K562 (cell line): ENCODE data around the gene TBC1D25.

Experiments
- ATF1 ChIP-seq, 2 experiments: fragments of 450-650 bp in 1 of 2; IDR thresholded peaks; 2 replicates each; pipeline ENCODE4 v1.6.1; 2016; ENCODE audit warnings: missing compliant biosample characterization in 1 of 2, missing genetic modification characterization in 1 of 2
- GTF2E2 ChIP-seq: fragments of 200-800 bp; sonication (Bioruptor generic); IDR thresholded peaks from 2 replicates; pipeline ENCODE4 v1.6.1; 2016; ENCODE audit warnings: missing genetic modification characterization, missing compliant biosample characterization
- MAZ ChIP-seq, 2 experiments: fragments of 450-650 bp in 1 of 2; sonication (generic) in 1 of 2; formaldehyde crosslinking; IDR thresholded peaks in 1 of 2; conservative IDR thresholded peaks in 1 of 2; 2 replicates each; pipeline versions ENCODE4 v1.4.0 to v1.5.0; 2020; ENCODE audit warnings: mild to moderate bottlenecking in 1 of 2, missing genetic modification reagents in 1 of 2
- MLLT1 ChIP-seq, 2 experiments: fragments of 450-650 bp; IDR thresholded peaks; 2 replicates each; pipeline ENCODE4 v1.6.1; 2016
- TBP ChIP-seq: optimal IDR thresholded peaks from 2 replicates; pipeline ENCODE3; 2011; ENCODE audit warnings: low read depth, low read length, improper control_type of control experiment
- ZNF232 ChIP-seq: sonication (generic); formaldehyde crosslinking; IDR thresholded peaks from 2 replicates; pipeline ENCODE4 v1.8.0; 2022; ENCODE audit warnings: mild to moderate bottlenecking, missing genetic modification reagents
- ZNF780A ChIP-seq: fragments of 250-450 bp; sonication (Bioruptor Pico); IDR thresholded peaks from 2 replicates; pipeline ENCODE4 v1.5.0; 2021; ENCODE audit warnings: mild to moderate bottlenecking
- TF ChIP-seq, protein P1 (sequence below): sonication (generic); formaldehyde crosslinking; IDR thresholded peaks from 2 replicates; pipeline ENCODE4 v1.8.1; 2023; ENCODE audit warnings: mild to moderate bottlenecking, missing genetic modification reagents
- TF ChIP-seq, protein P2 (sequence below), 3 experiments: fragments of 200-800 bp in 1 of 3; sonication (Bioruptor generic) in 1 of 3; sonication (generic) in 1 of 3; formaldehyde crosslinking in 1 of 3; IDR thresholded peaks; 2 replicates each; pipeline versions ENCODE4 v1.6.1 to v1.8.0; 2016 to 2022; ENCODE audit warnings: mild to moderate bottlenecking in 2 of 3, missing compliant biosample characterization in 2 of 3, missing genetic modification characterization in 2 of 3, missing genetic modification reagents in 1 of 3
- TF ChIP-seq, protein P3 (sequence below), 2 experiments: fragments of 450-650 bp; formaldehyde crosslinking in 1 of 2; IDR thresholded peaks; 2 replicates each; pipeline versions ENCODE4 v1.4.0 to v1.6.1; 2014 to 2020; ENCODE audit warnings: mild to moderate bottlenecking in 2 of 2, borderline replicate concordance in 1 of 2, low read depth in 1 of 2

GRCh38 chrX:48514868-48515460 is 24.6 kb upstream of the TBC1D25 start:
- TF ChIP-seq ZNF780A (CRISPR knock-in tag) (no peak), MLLT1 (IDR thresholded peaks at IDR 0.05) (no peak), MAZ (CRISPR knock-in tag; conservative IDR thresholded peaks at IDR 0.05 in 1 of 2, IDR thresholded peaks at IDR 0.05 in 1 of 2) (no peak), ZNF232 (CRISPR knock-in tag) (no peak), ATF1 (CRISPR knock-in tag; IDR thresholded peaks at IDR 0.05) (no peak), ATF1 (tag; IDR thresholded peaks at IDR 0.05) (no peak), TBP (no peak), GTF2E2 (tag) (no peak)
- TF ChIP-seq, protein P1, sequence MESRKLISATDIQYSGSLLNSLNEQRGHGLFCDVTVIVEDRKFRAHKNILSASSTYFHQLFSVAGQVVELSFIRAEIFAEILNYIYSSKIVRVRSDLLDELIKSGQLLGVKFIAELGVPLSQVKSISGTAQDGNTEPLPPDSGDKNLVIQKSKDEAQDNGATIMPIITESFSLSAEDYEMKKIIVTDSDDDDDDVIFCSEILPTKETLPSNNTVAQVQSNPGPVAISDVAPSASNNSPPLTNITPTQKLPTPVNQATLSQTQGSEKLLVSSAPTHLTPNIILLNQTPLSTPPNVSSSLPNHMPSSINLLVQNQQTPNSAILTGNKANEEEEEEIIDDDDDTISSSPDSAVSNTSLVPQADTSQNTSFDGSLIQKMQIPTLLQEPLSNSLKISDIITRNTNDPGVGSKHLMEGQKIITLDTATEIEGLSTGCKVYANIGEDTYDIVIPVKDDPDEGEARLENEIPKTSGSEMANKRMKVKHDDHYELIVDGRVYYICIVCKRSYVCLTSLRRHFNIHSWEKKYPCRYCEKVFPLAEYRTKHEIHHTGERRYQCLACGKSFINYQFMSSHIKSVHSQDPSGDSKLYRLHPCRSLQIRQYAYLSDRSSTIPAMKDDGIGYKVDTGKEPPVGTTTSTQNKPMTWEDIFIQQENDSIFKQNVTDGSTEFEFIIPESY, result no peak
- TF ChIP-seq, protein P2, sequence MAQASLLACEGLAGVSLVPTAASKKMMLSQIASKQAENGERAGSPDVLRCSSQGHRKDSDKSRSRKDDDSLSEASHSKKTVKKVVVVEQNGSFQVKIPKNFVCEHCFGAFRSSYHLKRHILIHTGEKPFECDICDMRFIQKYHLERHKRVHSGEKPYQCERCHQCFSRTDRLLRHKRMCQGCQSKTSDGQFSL (CRISPR knock-in tag; IDR thresholded peaks at IDR 0.05), result no peak
- TF ChIP-seq, protein P2 (tag; IDR thresholded peaks at IDR 0.05), result no peak
- TF ChIP-seq, protein P3, sequence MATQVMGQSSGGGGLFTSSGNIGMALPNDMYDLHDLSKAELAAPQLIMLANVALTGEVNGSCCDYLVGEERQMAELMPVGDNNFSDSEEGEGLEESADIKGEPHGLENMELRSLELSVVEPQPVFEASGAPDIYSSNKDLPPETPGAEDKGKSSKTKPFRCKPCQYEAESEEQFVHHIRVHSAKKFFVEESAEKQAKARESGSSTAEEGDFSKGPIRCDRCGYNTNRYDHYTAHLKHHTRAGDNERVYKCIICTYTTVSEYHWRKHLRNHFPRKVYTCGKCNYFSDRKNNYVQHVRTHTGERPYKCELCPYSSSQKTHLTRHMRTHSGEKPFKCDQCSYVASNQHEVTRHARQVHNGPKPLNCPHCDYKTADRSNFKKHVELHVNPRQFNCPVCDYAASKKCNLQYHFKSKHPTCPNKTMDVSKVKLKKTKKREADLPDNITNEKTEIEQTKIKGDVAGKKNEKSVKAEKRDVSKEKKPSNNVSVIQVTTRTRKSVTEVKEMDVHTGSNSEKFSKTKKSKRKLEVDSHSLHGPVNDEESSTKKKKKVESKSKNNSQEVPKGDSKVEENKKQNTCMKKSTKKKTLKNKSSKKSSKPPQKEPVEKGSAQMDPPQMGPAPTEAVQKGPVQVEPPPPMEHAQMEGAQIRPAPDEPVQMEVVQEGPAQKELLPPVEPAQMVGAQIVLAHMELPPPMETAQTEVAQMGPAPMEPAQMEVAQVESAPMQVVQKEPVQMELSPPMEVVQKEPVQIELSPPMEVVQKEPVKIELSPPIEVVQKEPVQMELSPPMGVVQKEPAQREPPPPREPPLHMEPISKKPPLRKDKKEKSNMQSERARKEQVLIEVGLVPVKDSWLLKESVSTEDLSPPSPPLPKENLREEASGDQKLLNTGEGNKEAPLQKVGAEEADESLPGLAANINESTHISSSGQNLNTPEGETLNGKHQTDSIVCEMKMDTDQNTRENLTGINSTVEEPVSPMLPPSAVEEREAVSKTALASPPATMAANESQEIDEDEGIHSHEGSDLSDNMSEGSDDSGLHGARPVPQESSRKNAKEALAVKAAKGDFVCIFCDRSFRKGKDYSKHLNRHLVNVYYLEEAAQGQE (IDR thresholded peaks at IDR 0.05; ENCODE audit: borderline replicate concordance), result no peak
- TF ChIP-seq, protein P3 (CRISPR knock-in tag; IDR thresholded peaks at IDR 0.05; ENCODE audit: low read depth), result no peak
